NCI-H2171 (cell line): ENCODE data around the gene PDZD2.

Source experiments
- DNase-seq: peaks from one replicate; lab custom pipeline; 2025; lab: John Stamatoyannopoulos, UW

Gene PDZD2

DNA sequence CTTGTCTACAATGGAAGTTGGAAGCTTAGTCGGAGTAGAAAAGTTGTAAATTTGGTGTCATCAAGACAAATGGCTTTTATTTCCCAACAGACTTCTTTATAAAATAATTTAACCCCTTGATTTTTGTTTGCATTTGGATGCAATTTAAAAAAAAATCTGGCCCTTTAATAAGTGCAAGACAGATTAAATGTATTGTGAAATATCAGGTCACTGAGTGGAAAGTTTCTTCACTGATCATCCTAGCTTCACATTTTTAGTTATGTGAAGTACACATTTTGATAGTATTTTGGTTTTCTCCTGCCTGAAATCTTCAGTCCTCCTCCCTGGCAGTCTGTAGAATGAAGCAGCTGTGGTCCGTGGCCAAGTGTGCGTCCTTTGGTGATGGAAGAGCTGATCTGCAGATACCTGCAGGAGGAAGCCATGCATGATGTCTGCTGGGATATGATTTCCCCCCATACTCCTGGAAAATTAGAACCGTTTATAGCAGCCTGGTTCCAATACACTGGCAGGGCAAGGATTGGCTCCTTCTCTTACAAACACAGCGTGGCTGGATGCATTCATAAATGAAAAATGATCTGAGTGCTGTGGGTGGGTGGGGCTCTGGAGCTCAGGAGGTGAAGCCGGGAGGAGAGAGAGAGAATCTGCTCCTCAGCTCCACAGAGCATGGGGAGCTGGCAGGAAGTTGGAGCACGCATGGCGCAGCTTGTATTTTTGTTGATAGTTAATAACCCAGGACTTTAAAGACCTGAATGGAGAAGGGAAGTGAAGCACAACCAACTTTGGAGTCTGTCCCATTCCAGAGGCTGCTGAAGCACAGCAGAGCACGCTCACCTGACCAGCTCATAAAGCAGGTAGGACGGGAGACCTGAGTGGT, 296.8 kb downstream of the PDZD2 start:
- DNase-seq, result peak; percentile 89

GRCh38 chr5:31936683-31937082, 297.8 kb downstream of the PDZD2 start:
- DNase-seq, result no peak

DNA sequence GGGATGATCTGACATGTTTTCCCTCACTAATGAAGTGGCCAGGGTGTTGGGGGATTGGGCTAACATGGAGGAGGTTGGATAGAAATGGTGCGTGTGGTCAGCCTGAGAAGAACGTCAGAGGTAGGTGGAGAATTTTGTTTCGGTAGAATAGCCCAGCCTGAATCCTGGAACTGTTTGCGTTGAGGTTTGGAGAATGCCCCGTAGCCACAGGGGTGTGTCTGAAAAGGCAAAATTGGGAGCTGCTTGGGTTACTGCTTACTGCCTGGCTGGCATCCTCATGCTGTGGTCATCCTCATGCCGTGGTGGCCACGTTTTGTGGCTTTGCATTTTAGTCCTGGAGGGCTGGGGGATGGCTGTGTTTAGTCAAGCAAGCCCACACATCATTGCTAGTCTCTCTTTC, 298.3 kb downstream of the PDZD2 start:
- DNase-seq, result no peak

DNA sequence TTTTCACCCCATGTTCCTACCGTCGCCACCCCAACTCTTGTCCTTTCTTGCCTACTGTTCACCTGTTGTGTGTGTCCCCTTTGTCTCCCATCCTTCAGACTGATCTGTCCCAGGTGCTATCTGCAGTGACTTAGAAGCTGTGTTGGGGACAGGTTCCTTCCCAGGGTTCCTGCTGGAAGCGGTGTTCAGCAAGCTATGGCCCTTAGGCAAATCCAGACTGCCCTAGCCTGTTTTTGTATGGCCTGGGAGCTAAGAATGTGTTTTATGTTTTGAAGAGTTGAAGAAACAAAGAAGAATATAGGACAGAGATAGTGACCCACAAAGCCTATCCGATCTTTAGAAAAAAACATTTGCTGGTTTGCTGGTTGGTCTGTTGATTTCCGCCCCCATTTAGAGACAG, 298.8 kb downstream of the PDZD2 start:
- no peak for DNase-seq

- DNase-seq, result no peak
Measured at GRCh38 chr5:31939151-31939550, 300.2 kb downstream of the PDZD2 start.

DNA sequence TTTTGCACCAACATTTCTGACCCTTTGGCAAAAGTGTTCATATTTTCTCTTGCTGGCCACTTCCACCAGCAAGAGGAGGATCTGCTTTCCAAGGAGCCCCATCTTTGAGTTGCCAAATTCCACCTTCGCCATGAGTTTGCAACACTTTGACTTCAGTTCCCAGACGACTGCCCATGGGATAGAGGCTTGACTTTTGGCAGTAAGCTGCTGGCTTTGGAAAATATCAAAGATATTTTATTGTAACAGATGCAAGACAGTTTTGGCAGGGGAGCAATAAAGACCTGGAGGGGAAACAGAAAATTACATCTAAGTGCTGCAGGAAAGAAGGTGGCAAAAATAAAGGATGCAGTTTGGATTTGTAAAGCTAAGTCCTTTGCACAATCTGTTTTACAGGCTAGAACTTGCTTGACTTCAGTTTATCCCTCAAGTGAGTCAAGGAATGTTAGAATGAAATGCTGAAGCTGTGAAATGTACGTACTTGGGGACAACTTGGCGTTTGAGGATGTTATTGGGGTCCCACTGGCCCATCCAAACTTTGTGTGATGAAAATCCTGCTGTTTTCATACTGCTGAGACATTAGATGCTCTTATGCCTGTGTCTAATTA, 302.3 kb downstream of the PDZD2 start:
- DNase-seq, result no peak

DNA sequence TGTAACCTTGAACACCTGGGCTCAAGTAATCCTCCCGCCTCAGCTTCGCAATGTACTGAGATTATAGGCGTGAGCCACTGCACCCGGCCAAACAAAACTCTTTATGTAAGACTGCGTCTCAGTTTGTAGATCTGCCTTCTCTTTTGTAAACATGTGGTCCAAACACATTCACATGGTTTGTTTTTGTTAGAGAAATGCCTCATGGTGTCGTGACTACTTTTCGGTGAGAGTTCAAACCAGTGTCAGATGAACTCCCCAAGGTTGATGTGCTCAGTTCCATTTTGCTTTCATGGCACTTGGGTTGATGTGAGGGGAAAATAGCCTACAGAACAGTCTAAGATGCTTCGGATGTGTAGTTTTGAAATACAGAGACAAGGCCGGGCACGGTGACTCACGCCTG, 303.6 kb downstream of the PDZD2 start:
- no peak for DNase-seq

GRCh38 chr5:31944684-31945445, 305.9 kb downstream of the PDZD2 start:
- DNase-seq, result peak; percentile 99

- peak; percentile 92 for DNase-seq
Measured at GRCh38 chr5:31948006-31948405, 309.1 kb downstream of the PDZD2 start.

- DNase-seq, result no peak
Measured at GRCh38 chr5:31952067-31952466, 313.1 kb downstream of the PDZD2 start.

- no peak for DNase-seq
Measured at GRCh38 chr5:31954091-31954490, 315.2 kb downstream of the PDZD2 start.

GRCh38 chr5:31957151-31957550, 318.2 kb downstream of the PDZD2 start:
- DNase-seq, result no peak

DNA sequence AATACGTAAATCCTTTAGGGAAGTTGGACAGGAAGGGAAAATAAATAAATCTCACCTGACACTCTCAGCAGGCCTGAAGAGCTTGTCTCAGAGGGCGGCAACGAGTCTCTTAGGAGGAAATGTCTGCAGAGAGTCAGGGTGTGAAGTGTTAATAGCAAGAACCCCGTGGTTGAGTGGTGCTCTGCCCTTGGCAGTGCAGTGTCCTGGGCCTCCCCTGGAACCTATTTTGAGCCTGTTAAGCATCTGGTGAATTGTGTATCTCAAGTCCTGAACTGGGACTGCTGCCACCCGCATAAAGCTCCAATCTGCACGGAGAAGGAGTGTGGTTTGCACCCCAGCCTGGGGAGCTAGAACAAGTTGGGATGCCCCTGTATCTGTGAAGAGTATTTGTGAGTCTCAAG, 323.4 kb downstream of the PDZD2 start:
- DNase-seq, result peak; percentile 29

GRCh38 chr5:31962871-31963307, 324.0 kb downstream of the PDZD2 start:
- no peak for DNase-seq

GRCh38 chr5:31963358-31964006, 324.6 kb downstream of the PDZD2 start:
- no peak for DNase-seq

GRCh38 chr5:31964007-31964360, 325.1 kb downstream of the PDZD2 start:
- no peak for DNase-seq

GRCh38 chr5:31965227-31965626, 326.3 kb downstream of the PDZD2 start:
- DNase-seq, result no peak

DNA sequence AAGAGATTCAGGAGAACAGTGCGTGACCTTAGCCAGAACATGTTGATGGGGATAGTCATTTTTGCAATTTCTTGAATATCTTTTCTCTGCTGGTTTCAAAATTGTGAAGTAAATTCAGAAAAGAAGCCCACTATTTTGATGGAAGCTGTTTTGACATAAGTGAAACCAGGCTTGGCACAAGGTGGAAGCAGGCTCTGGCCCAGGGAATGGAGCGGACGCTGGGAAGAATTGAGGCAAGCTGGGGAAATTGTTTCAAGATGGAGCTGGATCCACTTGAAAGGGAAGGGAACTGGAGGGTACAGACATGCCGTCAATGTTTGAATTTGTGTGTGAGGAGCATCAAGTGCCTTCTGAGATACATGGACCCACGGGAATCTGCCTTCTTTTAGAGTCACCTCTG, 328.0 kb downstream of the PDZD2 start:
- DNase-seq, result no peak

GRCh38 chr5:31967461-31967860, 328.5 kb downstream of the PDZD2 start:
- DNase-seq, result no peak

DNA sequence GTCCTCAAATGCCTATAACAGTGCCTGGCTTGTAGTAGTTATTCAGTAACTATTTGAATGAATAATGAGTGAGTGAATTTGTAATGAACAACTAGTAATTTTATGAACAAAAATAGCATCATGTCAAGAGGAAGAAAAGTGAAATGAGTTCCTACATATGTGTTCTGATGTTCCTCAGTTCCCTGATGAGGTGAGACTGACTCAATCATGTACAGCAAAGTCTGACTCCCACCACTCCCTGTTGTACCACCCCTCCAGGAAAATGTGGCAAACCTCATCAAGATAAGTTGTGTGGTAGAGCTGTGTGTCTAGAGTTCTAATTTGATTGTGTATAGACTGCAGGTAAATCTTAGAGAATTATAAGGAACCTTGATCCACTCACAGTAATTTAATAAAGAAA, 333.6 kb downstream of the PDZD2 start:
- DNase-seq, result no peak

- DNase-seq, result peak; percentile 89
Measured at GRCh38 chr5:31975189-31975612, 336.3 kb downstream of the PDZD2 start.

DNA sequence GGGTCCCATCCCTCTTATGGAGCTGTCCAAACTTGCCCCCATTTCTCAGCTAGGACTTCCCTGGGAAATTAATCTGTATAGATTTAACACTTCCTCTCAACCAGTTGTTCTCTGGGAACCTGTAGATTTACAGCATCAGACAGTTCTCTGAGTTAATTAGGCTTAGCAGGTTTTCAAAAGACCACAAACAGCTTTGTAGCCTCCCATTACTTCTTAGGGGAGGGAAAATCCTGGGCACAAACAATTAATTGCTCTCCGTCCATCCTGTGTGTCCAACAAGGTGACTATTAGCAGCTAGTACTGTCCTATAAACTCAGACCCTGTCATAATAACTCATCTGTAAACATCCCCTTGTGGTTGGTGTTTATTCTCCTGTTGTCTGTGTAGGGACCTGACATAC, 337.2 kb downstream of the PDZD2 start:
- DNase-seq, result no peak
